H9 (cell line): ENCODE results near the gene CCDC88C. TPM values are rescaled to one million over a fixed set of nuclear protein-coding genes. Genes with fewer than 3 reads are reported as not detected.

Source experiments
- DNase-seq: peaks from one replicate; pipeline ENCODE4 v3.0.0-alpha.2; 2017
- H2AFZ ChIP-seq: one replicate; pipeline ENCODE4 v1.6.1; 2013; ENCODE audit warnings: mild to moderate bottlenecking, low read length, control low read depth, moderate library complexity
- H2AK5ac ChIP-seq: 2 replicates; pipeline ENCODE4 v1.6.1; 2013; ENCODE audit warnings: low read length, control low read depth, mixed read lengths; ENCODE audit not compliant: insufficient read length
- H2BK120ac ChIP-seq: one replicate; pipeline ENCODE4 v1.6.1; 2013; ENCODE audit warnings: low read depth, mild to moderate bottlenecking, low read length, control low read depth, inconsistent platforms; ENCODE audit not compliant: poor library complexity, severe bottlenecking
- H2BK12ac ChIP-seq: 2 replicates; pipeline ENCODE4 v1.6.1; 2013; ENCODE audit warnings: low read length, control low read depth, mixed read lengths, low read depth; ENCODE audit not compliant: insufficient read length
- H2BK15ac ChIP-seq: 2 replicates; pipeline ENCODE4 v1.6.1; 2013; ENCODE audit warnings: low read depth, low read length, control low read depth
- H2BK20ac ChIP-seq: one replicate; pipeline ENCODE4 v1.6.1; 2013; ENCODE audit warnings: low read depth, mild to moderate bottlenecking, low read length, control low read depth, inconsistent platforms; ENCODE audit not compliant: poor library complexity, severe bottlenecking
- H2BK5ac ChIP-seq: 2 replicates; pipeline ENCODE4 v1.6.1; 2013; ENCODE audit warnings: low read length, control low read depth, mixed read lengths; ENCODE audit not compliant: insufficient read length
- H3K14ac ChIP-seq: 2 replicates; pipeline ENCODE4 v1.6.1; 2013; ENCODE audit warnings: low read length, control low read depth; ENCODE audit not compliant: insufficient read depth
- H3K18ac ChIP-seq: 2 replicates; pipeline ENCODE4 v1.6.1; 2013; ENCODE audit warnings: low read depth, mild to moderate bottlenecking, mixed read lengths, low read length, control low read depth; ENCODE audit not compliant: insufficient read length
- H3K23ac ChIP-seq: 2 replicates; pipeline ENCODE4 v1.6.1; 2013; ENCODE audit warnings: low read length, control low read depth, mixed read lengths, low read depth; ENCODE audit not compliant: insufficient read length
- H3K23me2 ChIP-seq: 2 replicates; pipeline ENCODE4 v1.6.1; 2013; ENCODE audit warnings: low read depth, mild to moderate bottlenecking, mixed read lengths, low read length, control low read depth; ENCODE audit not compliant: insufficient read length, poor library complexity, severe bottlenecking
- H3K27ac ChIP-seq: 2 replicates; pipeline ENCODE4 v1.5.1; 2013; ENCODE audit warnings: low read length, control low read depth, mixed read lengths, low read depth; ENCODE audit not compliant: insufficient read length
- H3K27me3 ChIP-seq: 2 replicates; pipeline ENCODE4 v1.6.1; 2013; ENCODE audit warnings: low read length, control low read depth, inconsistent platforms; ENCODE audit not compliant: insufficient read depth
- H3K4ac ChIP-seq: 2 replicates; pipeline ENCODE4 v1.6.1; 2013; ENCODE audit warnings: low read depth, mild to moderate bottlenecking, control low read depth, inconsistent platforms, low read length, moderate library complexity
- H3K4me1 ChIP-seq: 2 replicates; pipeline ENCODE4 v1.6.1; 2013; ENCODE audit warnings: low read length, control low read depth, inconsistent platforms; ENCODE audit not compliant: insufficient read depth
- H3K4me2 ChIP-seq: 2 replicates; pipeline ENCODE4 v1.6.1; 2013; ENCODE audit warnings: low read length, control low read depth, mixed read lengths; ENCODE audit not compliant: insufficient read length, insufficient read depth
- H3K56ac ChIP-seq: 2 replicates; pipeline ENCODE4 v1.6.1; 2013; ENCODE audit warnings: low read depth, mild to moderate bottlenecking, mixed read lengths, low read length, control low read depth; ENCODE audit not compliant: insufficient read length
- H3K79me1 ChIP-seq: 2 replicates; pipeline ENCODE4 v1.6.1; 2013; ENCODE audit warnings: low read depth, mild to moderate bottlenecking, moderate library complexity, low read length, control low read depth, inconsistent platforms; ENCODE audit not compliant: insufficient read depth, poor library complexity, severe bottlenecking
- H3K79me2 ChIP-seq: 2 replicates; pipeline ENCODE4 v1.6.1; 2013; ENCODE audit warnings: low read length, control low read depth, inconsistent platforms; ENCODE audit not compliant: insufficient read depth
- H3K9ac ChIP-seq: 2 replicates; pipeline ENCODE4 v1.6.1; 2013; ENCODE audit warnings: low read length, control low read depth, mixed read lengths; ENCODE audit not compliant: insufficient read length; ENCODE audit errors: extremely low read depth
- H3K9me3 ChIP-seq: one replicate; pipeline ENCODE4 v1.6.1; 2013; ENCODE audit warnings: low read depth, low read length, inconsistent platforms; ENCODE audit not compliant: control insufficient read depth
- H3T11ph ChIP-seq: one replicate; pipeline ENCODE4 v1.6.1; 2013; ENCODE audit warnings: mild to moderate bottlenecking, low read length, control low read depth, inconsistent platforms
- H4K20me1 ChIP-seq: one replicate; pipeline ENCODE4 v1.6.1; 2013; ENCODE audit not compliant: control insufficient read depth, insufficient read length, insufficient read depth
- H4K5ac ChIP-seq: 2 replicates; pipeline ENCODE4 v1.6.1; 2013; ENCODE audit warnings: low read depth, mild to moderate bottlenecking, mixed read lengths, low read length, control low read depth; ENCODE audit not compliant: insufficient read length
- H4K8ac ChIP-seq: replicated peaks from 2 replicates; pipeline ENCODE4 v1.6.1; 2013; ENCODE audit warnings: low read length, control low read depth, mixed read lengths, low read depth; ENCODE audit not compliant: insufficient read length
- H4K91ac ChIP-seq: 2 replicates; pipeline ENCODE4 v1.6.1; 2013; ENCODE audit warnings: low read depth, mild to moderate bottlenecking, moderate library complexity, mixed read lengths, low read length, control low read depth; ENCODE audit not compliant: insufficient read length
- H3K27ac Mint-ChIP-seq, 3 experiments: 2 replicates in 2 of 3; 3 replicates in 1 of 3; pipeline ENCODE4 v1.8.0; 2020 to 2021; ENCODE audit warnings: mixed read lengths in 3 of 3, mild to moderate bottlenecking in 1 of 3, moderate library complexity in 1 of 3
- H3K27me3 Mint-ChIP-seq: 2 replicates; pipeline ENCODE4 v1.8.0; 2021; ENCODE audit warnings: low read depth, mild to moderate bottlenecking, moderate library complexity, mixed read lengths
- H3K36me3 Mint-ChIP-seq, 3 experiments: 2 replicates in 2 of 3; 3 replicates in 1 of 3; pipeline ENCODE4 v1.8.0; 2020 to 2021; ENCODE audit warnings: low read depth in 3 of 3, mixed read lengths in 3 of 3; ENCODE audit not compliant: insufficient read depth in 1 of 3
- H3K4me1 Mint-ChIP-seq, 2 experiments: 2 replicates each; pipeline ENCODE4 v1.8.0; 2020; ENCODE audit warnings: mixed read lengths in 2 of 2
- H3K4me3 Mint-ChIP-seq, 2 experiments: 2 replicates in 1 of 2; 3 replicates in 1 of 2; pipeline ENCODE4 v1.8.0; 2020 to 2021; ENCODE audit warnings: mild to moderate bottlenecking in 2 of 2, mixed read lengths in 2 of 2, moderate library complexity in 1 of 2
- H3K9me3 Mint-ChIP-seq, 2 experiments: 2 replicates in 1 of 2; 3 replicates in 1 of 2; pipeline ENCODE4 v1.8.0; 2020; ENCODE audit warnings: mild to moderate bottlenecking in 2 of 2, mixed read lengths in 2 of 2, moderate library complexity in 1 of 2
- WGBS: extraction: QIAGEN DNeasy Blood & Tissue Kit; methylation state at CpG from one replicate; pipeline ENCODE4 v1.1.7; 2013; ENCODE audit warnings: missing lambda C conversion rate, low lambda C conversion rate, mixed read lengths; ENCODE audit not compliant: insufficient read length; ENCODE audit errors: extremely low coverage; 5-methylcytosine and 5-hydroxymethylcytosine counted together
- total RNA-seq: library from RNA; stranded (reverse); gene quantifications from 2 replicates; pipeline ENCODE4 v1.2.1, GENCODE V29; 2021
- TF ChIP-seq, protein P1 (sequence below): fragments of 200-600 bp; sonication (generic); conservative IDR thresholded peaks from 3 replicates; pipeline ENCODE4 v1.8.0; 2021; ENCODE audit warnings: antibody characterized with exemption, mild to moderate bottlenecking

Gene CCDC88C
- total RNA-seq, 1 experiment from 2014 or later, result 52.4 TPM

GRCh38 chr14:91360490-91361232 is 57.0 kb downstream of the CCDC88C start:
- no peak overlapping the region for H3K27ac ChIP-seq
- no CpG with 5 or more reads among the region's 17 CpGs for WGBS
- Mint-ChIP-seq H3K4me3 (no peak overlapping the region), H3K9me3 (no peaks in the 10 kb centered on the region), H3K36me3 (peaks cover 4 to 17% (median 12%) of the 10 kb centered on the region in 3 experiments; a peak in 6 of 7 replicates), H3K27me3 (no peaks in the 10 kb centered on the region), H3K27ac (peak overlapping the region in 2 of 3 experiments; percentile 3 to 79; a peak in 3 of 7 replicates), H3K4me1 (peaks cover 16 to 21% of the 10 kb centered on the region in 2 experiments)
- no peak overlapping the region for H3K18ac ChIP-seq
- no peak overlapping the region for H2BK20ac ChIP-seq
- no peak overlapping the region for H2AFZ ChIP-seq
- no peaks in the 10 kb centered on the region; the same call in 1 of the 2 replicates for H3K4me1 ChIP-seq
- H3K23ac ChIP-seq, result no peak overlapping the region
- H3K79me1 ChIP-seq, result peaks cover 2% of the 10 kb centered on the region
- H2BK5ac ChIP-seq, result no peak overlapping the region
- no peak overlapping the region for H4K8ac ChIP-seq
- no peak overlapping the region for H3K4ac ChIP-seq
- no peaks in the 10 kb centered on the region for H3K27me3 ChIP-seq
- H3T11ph ChIP-seq, result no peak overlapping the region
- H3K56ac ChIP-seq, result no peak overlapping the region
- H4K5ac ChIP-seq, result no peak overlapping the region
- no peak overlapping the region for H3K4me2 ChIP-seq
- H2AK5ac ChIP-seq, result no peak overlapping the region
- H3K79me2 ChIP-seq, result no peaks in the 10 kb centered on the region
- no peak for DNase-seq
- no peaks in the 10 kb centered on the region for H3K9me3 ChIP-seq
- H2BK120ac ChIP-seq, result no peak overlapping the region
- H3K9ac ChIP-seq, result no peak overlapping the region
- no peaks in the 10 kb centered on the region for H3K23me2 ChIP-seq
- no peak overlapping the region for H3K14ac ChIP-seq
- H4K20me1 ChIP-seq, result no peaks in the 10 kb centered on the region
- TF ChIP-seq, protein P1, sequence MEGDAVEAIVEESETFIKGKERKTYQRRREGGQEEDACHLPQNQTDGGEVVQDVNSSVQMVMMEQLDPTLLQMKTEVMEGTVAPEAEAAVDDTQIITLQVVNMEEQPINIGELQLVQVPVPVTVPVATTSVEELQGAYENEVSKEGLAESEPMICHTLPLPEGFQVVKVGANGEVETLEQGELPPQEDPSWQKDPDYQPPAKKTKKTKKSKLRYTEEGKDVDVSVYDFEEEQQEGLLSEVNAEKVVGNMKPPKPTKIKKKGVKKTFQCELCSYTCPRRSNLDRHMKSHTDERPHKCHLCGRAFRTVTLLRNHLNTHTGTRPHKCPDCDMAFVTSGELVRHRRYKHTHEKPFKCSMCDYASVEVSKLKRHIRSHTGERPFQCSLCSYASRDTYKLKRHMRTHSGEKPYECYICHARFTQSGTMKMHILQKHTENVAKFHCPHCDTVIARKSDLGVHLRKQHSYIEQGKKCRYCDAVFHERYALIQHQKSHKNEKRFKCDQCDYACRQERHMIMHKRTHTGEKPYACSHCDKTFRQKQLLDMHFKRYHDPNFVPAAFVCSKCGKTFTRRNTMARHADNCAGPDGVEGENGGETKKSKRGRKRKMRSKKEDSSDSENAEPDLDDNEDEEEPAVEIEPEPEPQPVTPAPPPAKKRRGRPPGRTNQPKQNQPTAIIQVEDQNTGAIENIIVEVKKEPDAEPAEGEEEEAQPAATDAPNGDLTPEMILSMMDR, result no peak
- no peak overlapping the region for H2BK15ac ChIP-seq
- H2BK12ac ChIP-seq, result no peak overlapping the region
- no peak overlapping the region for H4K91ac ChIP-seq
